SK-N-SH (cell line): ENCODE measurements around the gene TAMM41. TPM values are rescaled to one million over a fixed set of nuclear protein-coding genes. Genes with fewer than 3 reads are reported as not detected.

Experiments
- CTCF ChIA-PET: fragments of 300-600, 350-600 bp; formaldehyde crosslinking; extraction: SDS; loops from one replicate; lab custom pipeline; 2021; lab: Yijun Ruan, JAX
- POLR2A ChIA-PET: fragments of 350-600 bp; sonication (Branson Sonifier 250); formaldehyde crosslinking; extraction: SDS; loops from one replicate; lab custom pipeline; 2020; ENCODE audit warnings: antibody characterized with exemption, inconsistent platforms; lab: Yijun Ruan, JAX
- DNase-seq: peaks from one replicate; pipeline ENCODE4 v3.0.0; 2012
- H2AFZ ChIP-seq: fragments of 200-600 bp; sonication (generic); 2 replicates; pipeline ENCODE4 v1.8.1; 2016; ENCODE audit warnings: antibody characterized with exemption, mild to moderate bottlenecking, low read depth
- H3F3A ChIP-seq: fragments of 200-600 bp; sonication (generic); replicated peaks from 2 replicates; pipeline ENCODE3; 2016; ENCODE audit warnings: antibody characterized with exemption, mild to moderate bottlenecking; ENCODE audit not compliant: insufficient read depth
- H3K27ac ChIP-seq, 2 experiments: fragments of 200-500 bp in 1 of 2; fragments of 200-600 bp in 1 of 2; sonication (Bioruptor generic) in 1 of 2; sonication (generic), shearing (Covaris generic) in 1 of 2; 2 replicates each; pipeline versions ENCODE4 v1.5.1 to v1.6.1; 2014 to 2016; ENCODE audit warnings: low read depth in 2 of 2, inconsistent platforms in 1 of 2, low read length in 1 of 2, mild to moderate bottlenecking in 1 of 2, mixed read lengths in 1 of 2
- H3K27me3 ChIP-seq: fragments of 200-600 bp; sonication (generic), shearing (Covaris generic); 2 replicates; pipeline ENCODE4 v1.6.1; 2016; ENCODE audit warnings: mixed run types; ENCODE audit not compliant: insufficient read depth
- H3K36me3 ChIP-seq, 2 experiments: fragments of 200-500 bp in 1 of 2; fragments of 200-600 bp in 1 of 2; sonication (Bioruptor generic) in 1 of 2; sonication (generic) in 1 of 2; replicated peaks in 1 of 2; 2 replicates each; pipeline versions ENCODE3 to v1.5.1; 2014 to 2016; ENCODE audit warnings: low read length in 1 of 2, mild to moderate bottlenecking in 1 of 2; ENCODE audit not compliant: insufficient read depth in 2 of 2, control insufficient read depth in 1 of 2
- H3K4me1 ChIP-seq, 2 experiments: fragments of 200-500 bp in 1 of 2; fragments of 200-600 bp in 1 of 2; sonication (Bioruptor generic) in 1 of 2; sonication (generic), shearing (Covaris generic) in 1 of 2; 2 replicates each; pipeline versions ENCODE4 v1.5.1 to v1.6.1; 2014 to 2016; ENCODE audit warnings: low read depth in 1 of 2, low read length in 1 of 2, mixed run types in 1 of 2; ENCODE audit not compliant: insufficient read depth in 2 of 2, control insufficient read depth in 1 of 2
- H3K4me2 ChIP-seq: fragments of 200-600 bp; sonication (generic), shearing (Covaris generic); 2 replicates; pipeline ENCODE4 v1.6.1; 2017; ENCODE audit warnings: mixed run types
- H3K4me3 ChIP-seq, 2 experiments: fragments of 200-500 bp in 1 of 2; fragments of 200-600 bp in 1 of 2; sonication (Bioruptor generic) in 1 of 2; sonication (generic), shearing (Covaris generic) in 1 of 2; 2 replicates each; pipeline versions ENCODE4 v1.5.1 to v1.8.1; 2014 to 2016; ENCODE audit warnings: low read depth in 2 of 2, inconsistent platforms in 1 of 2, low read length in 1 of 2, mild to moderate bottlenecking in 1 of 2, mixed read lengths in 1 of 2, moderate library complexity in 1 of 2
- H3K79me2 ChIP-seq: fragments of 200-600 bp; sonication (generic); 2 replicates; pipeline ENCODE4 v1.8.1; 2017; ENCODE audit warnings: mild to moderate bottlenecking; ENCODE audit not compliant: insufficient read depth
- H3K9ac ChIP-seq: fragments of 200-600 bp; sonication (generic); 2 replicates; pipeline ENCODE4 v1.6.1; 2017; ENCODE audit warnings: mixed run types
- H3K9me2 ChIP-seq: fragments of 200-600 bp; sonication (generic); 2 replicates; pipeline ENCODE4 v1.6.1; 2017; ENCODE audit warnings: mixed run types
- H3K9me3 ChIP-seq: fragments of 200-600 bp; sonication (generic); 2 replicates; pipeline ENCODE4 v1.6.1; 2017; ENCODE audit warnings: mixed run types, mild to moderate bottlenecking, moderate library complexity
- H4K20me1 ChIP-seq: fragments of 200-600 bp; sonication (generic); 2 replicates; pipeline ENCODE4 v1.6.1; 2017; ENCODE audit warnings: mild to moderate bottlenecking, mixed run types; ENCODE audit not compliant: insufficient read depth
- ELF1 ChIP-seq: IDR thresholded peaks from 2 replicates; pipeline ENCODE4 v1.4.0; 2012
- EP300 ChIP-seq, 2 experiments: IDR thresholded peaks; 2 replicates each; pipeline versions ENCODE4 v1.4.0 to v1.6.1; 2012; ENCODE audit warnings: borderline replicate concordance in 1 of 2, low read depth in 1 of 2, low read length in 1 of 2
- EZH2phosphoT487 ChIP-seq: fragments of 200-600 bp; sonication (generic); IDR thresholded peaks from 2 replicates; pipeline ENCODE4 v1.6.1; 2017; ENCODE audit warnings: low read depth, mixed run types, mild to moderate bottlenecking, antibody characterized with exemption, moderate library complexity, borderline replicate concordance
- FOSL2 ChIP-seq: IDR thresholded peaks from 2 replicates; pipeline ENCODE4 v1.4.0; 2012; ENCODE audit warnings: low read depth, mild to moderate bottlenecking, moderate library complexity, borderline replicate concordance
- FOXJ3 ChIP-seq: sonication (generic); formaldehyde crosslinking; IDR thresholded peaks from 2 replicates; pipeline ENCODE4 v1.5.1; 2020; ENCODE audit warnings: mild to moderate bottlenecking, missing genetic modification reagents
- FOXM1 ChIP-seq: IDR thresholded peaks from 2 replicates; pipeline ENCODE4 v1.4.0; 2012; ENCODE audit warnings: low read depth, mild to moderate bottlenecking
- JUND ChIP-seq: IDR thresholded peaks from 2 replicates; pipeline ENCODE4 v1.4.0; 2012
- MXI1 ChIP-seq: IDR thresholded peaks from 2 replicates; pipeline ENCODE4 v1.6.1; 2012; ENCODE audit warnings: mild to moderate bottlenecking, low read depth, low read length, improper control_type of control experiment
- NRF1 ChIP-seq: IDR thresholded peaks from 2 replicates; pipeline ENCODE4 v1.6.1; 2012; ENCODE audit warnings: low read depth, mild to moderate bottlenecking, low read length
- PBX3 ChIP-seq: IDR thresholded peaks from 2 replicates; pipeline ENCODE4; 2012
- RAD21 ChIP-seq: IDR thresholded peaks from 2 replicates; pipeline ENCODE4 v1.6.1; 2012; ENCODE audit warnings: mild to moderate bottlenecking, low read length
- REST ChIP-seq: IDR thresholded peaks from 2 replicates; pipeline ENCODE4 v1.6.1; 2012; ENCODE audit warnings: mild to moderate bottlenecking, low read depth, low read length, moderate library complexity
- RXRA ChIP-seq: IDR thresholded peaks from 2 replicates; pipeline ENCODE4 v1.4.0; 2012; ENCODE audit warnings: low read depth, mild to moderate bottlenecking, borderline replicate concordance
- SIN3A ChIP-seq: IDR thresholded peaks from 2 replicates; pipeline ENCODE4 v1.6.1; 2012; ENCODE audit warnings: low read depth, mild to moderate bottlenecking, low read length, moderate library complexity, borderline replicate concordance
- SMC3 ChIP-seq: IDR thresholded peaks from 2 replicates; pipeline ENCODE4 v1.6.1; 2012; ENCODE audit warnings: low read depth, low read length, improper control_type of control experiment
- TAF1 ChIP-seq: IDR thresholded peaks from 2 replicates; pipeline ENCODE4 v1.6.1; 2012; ENCODE audit warnings: low read depth, mild to moderate bottlenecking, low read length, moderate library complexity, borderline replicate concordance
- TEAD4 ChIP-seq: IDR thresholded peaks from 2 replicates; pipeline ENCODE4 v1.4.0; 2012; ENCODE audit warnings: mild to moderate bottlenecking, borderline replicate concordance; ENCODE audit not compliant: insufficient read depth
- USF1 ChIP-seq: IDR thresholded peaks from 2 replicates; pipeline ENCODE4 v1.4.0; 2012; ENCODE audit warnings: low read depth, borderline replicate concordance
- YY1 ChIP-seq: IDR thresholded peaks from 2 replicates; pipeline ENCODE4 v1.4.0; 2012; ENCODE audit warnings: low read depth, mild to moderate bottlenecking
- WGBS: methylation state at CpG from one replicate; pipeline ENCODE4 v1.1.6; 2017; ENCODE audit warnings: low lambda C conversion rate; 5-methylcytosine and 5-hydroxymethylcytosine counted together
- polyA plus RNA-seq, 3 experiments: library from polyadenylated mRNA; depleted of rRNA; stranded (reverse); fragments of >200 nt; gene quantifications; 2 replicates each; pipeline ENCODE4 v1.2.3, GENCODE V29; 2012
- TF ChIP-seq, protein P1 (sequence below): fragments of 150-350 bp; IDR thresholded peaks from 2 replicates; pipeline ENCODE4 v1.6.1; 2016; ENCODE audit warnings: mild to moderate bottlenecking, low read depth, low read length

The TAMM41 gene
- polyA plus RNA-seq, 1 of the 3 experiments (the other 2 are of a cell fraction): 14.3 TPM

DNA sequence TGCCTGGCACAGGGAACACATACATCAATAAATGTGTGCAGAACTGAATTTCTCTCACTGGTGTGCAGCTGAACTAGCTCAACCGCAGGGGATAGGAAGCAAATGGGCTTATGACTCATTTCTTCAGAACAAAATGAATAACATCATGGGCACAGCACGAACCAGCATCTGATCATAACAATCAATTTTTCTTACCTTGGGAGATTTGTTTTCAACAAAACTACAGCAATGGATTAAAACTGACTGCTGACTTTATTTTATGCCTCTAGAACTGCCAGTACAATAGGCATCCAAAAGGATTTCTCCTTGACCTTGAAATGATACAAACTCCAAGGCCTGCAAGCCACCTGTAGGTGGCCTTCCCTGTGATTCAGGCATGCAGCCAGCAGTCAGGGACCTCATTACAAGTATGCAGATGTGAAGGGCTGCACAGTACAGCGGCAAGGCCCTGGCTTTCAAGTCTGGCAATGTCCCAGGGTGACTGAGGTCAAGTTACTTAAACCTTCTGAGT lies 26.1 kb downstream of the TAMM41 start:
- Histone ChIP-seq H3K4me2 (no peak overlapping the region), H3K36me3 (peaks cover 19 to 56% of the 10 kb centered on the region in 2 experiments), H3K27ac (no peak overlapping the region), H3K4me3 (no peak overlapping the region), H3K4me1 (no peaks in the 10 kb centered on the region; a peak in 1 of 4 replicates), H3K9ac (no peak overlapping the region), H4K20me1 (no peaks in the 10 kb centered on the region), H3K9me2 (no peaks in the 10 kb centered on the region), H3F3A (peaks cover 6% of the 10 kb centered on the region), H3K79me2 (no peaks in the 10 kb centered on the region), H3K9me3 (no peaks in the 10 kb centered on the region), H3K27me3 (no peaks in the 10 kb centered on the region), H2AFZ (no peak overlapping the region)
- DNase-seq: no peak
- POLR2A ChIA-PET: no interaction called here
- 79% methylated on average over 2 of the region's 3 CpGs for WGBS
- TF ChIP-seq EZH2phosphoT487 (no peak), FOSL2 (no peak; the same call in 1 of the 2 replicates), TEAD4 (no peak), JUND (no peak), MXI1 (no peak), YY1 (no peak), USF1 (no peak), EP300 (IDR thresholded peaks at IDR 0.05; ENCODE audit: borderline replicate concordance in 1 of 2, low read depth in 1 of 2, low read length in 1 of 2) (no peak)
- CTCF ChIA-PET: no interaction called here

- H3K9ac ChIP-seq: no peak overlapping the region
- H3K4me1 ChIP-seq: no peaks in the 10 kb centered on the region; a peak in 1 of 4 replicates
- no peaks in the 10 kb centered on the region for H3K9me2 ChIP-seq
- H3K4me2 ChIP-seq: no peak overlapping the region
- H3K79me2 ChIP-seq: no peaks in the 10 kb centered on the region
- POLR2A ChIA-PET: no interaction called here
- no peaks in the 10 kb centered on the region for H3K9me3 ChIP-seq
- H4K20me1 ChIP-seq: no peaks in the 10 kb centered on the region
- no peak overlapping the region for H3K27ac ChIP-seq
- no peak overlapping the region for H2AFZ ChIP-seq
- WGBS: 90% methylated on average over 4 of the region's 4 CpGs
- CTCF ChIA-PET: interaction anchor here (0.6 to 1.8 kb wide), 5 partner anchors 16 to 440 kb away, joined by 3 to 5 read pairs (median 4); no protein-coding TSS in a partner anchor
- no peaks in the 10 kb centered on the region for H3K27me3 ChIP-seq
- no peak for DNase-seq
- no peak overlapping the region for H3K4me3 ChIP-seq
- H3F3A ChIP-seq: peaks cover 6% of the 10 kb centered on the region
- peaks cover 23 to 49% of the 10 kb centered on the region in 2 experiments for H3K36me3 ChIP-seq
- TF ChIP-seq TEAD4 (no peak), FOXM1 (no peak), RXRA (no peak), SMC3 (no peak), EP300 (IDR thresholded peaks at IDR 0.05; ENCODE audit: borderline replicate concordance in 1 of 2, low read depth in 1 of 2, low read length in 1 of 2) (no peak), RAD21 (no peak), SIN3A (no peak), EZH2phosphoT487 (no peak), FOXJ3 (CRISPR knock-in tag) (no peak), ELF1 (no peak), JUND (no peak), PBX3 (no peak), REST (no peak), NRF1 (no peak), TAF1 (no peak), FOSL2 (no peak)
- TF ChIP-seq, protein P1, sequence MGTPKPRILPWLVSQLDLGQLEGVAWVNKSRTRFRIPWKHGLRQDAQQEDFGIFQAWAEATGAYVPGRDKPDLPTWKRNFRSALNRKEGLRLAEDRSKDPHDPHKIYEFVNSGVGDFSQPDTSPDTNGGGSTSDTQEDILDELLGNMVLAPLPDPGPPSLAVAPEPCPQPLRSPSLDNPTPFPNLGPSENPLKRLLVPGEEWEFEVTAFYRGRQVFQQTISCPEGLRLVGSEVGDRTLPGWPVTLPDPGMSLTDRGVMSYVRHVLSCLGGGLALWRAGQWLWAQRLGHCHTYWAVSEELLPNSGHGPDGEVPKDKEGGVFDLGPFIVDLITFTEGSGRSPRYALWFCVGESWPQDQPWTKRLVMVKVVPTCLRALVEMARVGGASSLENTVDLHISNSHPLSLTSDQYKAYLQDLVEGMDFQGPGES: no peak
Observed at GRCh38 chr3:11819146-11819689, 27.5 kb downstream of the TAMM41 start.
